Endodermal cell (in vitro differentiated cells): ENCODE data around the gene CDK5RAP2. TPM values are rescaled to one million over a fixed set of nuclear protein-coding genes. Genes with fewer than 3 reads are reported as not detected.
"Not testable (repeated sequence)": the region's sequence is repeated elsewhere in the genome, so short reads cannot be mapped to it uniquely, and the experiment has no call there.

ENCODE experiments used
- DNase-seq: peaks from one replicate; pipeline ENCODE4 v3.0.0-alpha.2; 2017
- H3K27ac ChIP-seq: 2 replicates; pipeline ENCODE4 v1.5.1; 2013; ENCODE audit warnings: mild to moderate bottlenecking, low read depth, low read length, moderate library complexity
- H3K27me3 ChIP-seq: 2 replicates; pipeline ENCODE4 v1.6.1; 2013; ENCODE audit warnings: mild to moderate bottlenecking, low read length, moderate library complexity; ENCODE audit not compliant: insufficient read depth, control insufficient read depth, poor library complexity, severe bottlenecking
- H3K36me3 ChIP-seq: 2 replicates; pipeline ENCODE4 v1.7.0; 2013; ENCODE audit warnings: mild to moderate bottlenecking, low read length, moderate library complexity; ENCODE audit not compliant: control insufficient read depth, insufficient read depth
- H3K4me1 ChIP-seq: one replicate; pipeline ENCODE4 v1.7.0; 2013; ENCODE audit warnings: low read length; ENCODE audit not compliant: control insufficient read depth, insufficient read depth
- H3K4me3 ChIP-seq: 2 replicates; pipeline ENCODE4 v1.5.1; 2013; ENCODE audit warnings: mild to moderate bottlenecking, low read length, moderate library complexity
- H3K9ac ChIP-seq: 2 replicates; pipeline ENCODE4 v1.6.1; 2013; ENCODE audit warnings: mild to moderate bottlenecking, low read length, moderate library complexity; ENCODE audit not compliant: poor library complexity, severe bottlenecking; ENCODE audit errors: extremely low read depth
- H3K9me3 ChIP-seq: 2 replicates; pipeline ENCODE4 v1.6.1; 2013; ENCODE audit warnings: mild to moderate bottlenecking, low read length, moderate library complexity; ENCODE audit not compliant: control insufficient read depth
- H3K27ac Mint-ChIP-seq: 2 replicates; pipeline ENCODE4 v1.8.0; 2020; ENCODE audit warnings: mixed read lengths
- H3K27me3 Mint-ChIP-seq: 2 replicates; pipeline ENCODE4 v1.8.0; 2021; ENCODE audit warnings: mild to moderate bottlenecking, mixed read lengths; ENCODE audit not compliant: insufficient read depth
- H3K36me3 Mint-ChIP-seq: 2 replicates; pipeline ENCODE4 v1.8.0; 2020; ENCODE audit warnings: low read depth, mixed read lengths
- H3K4me1 Mint-ChIP-seq: 2 replicates; pipeline ENCODE4 v1.8.0; 2020; ENCODE audit warnings: mixed read lengths
- H3K4me3 Mint-ChIP-seq: 2 replicates; pipeline ENCODE4 v1.8.0; 2020; ENCODE audit warnings: mild to moderate bottlenecking, moderate library complexity, mixed read lengths
- H3K9me3 Mint-ChIP-seq: 2 replicates; pipeline ENCODE4 v1.8.0; 2020; ENCODE audit warnings: mild to moderate bottlenecking, mixed read lengths
- CTCF ChIP-seq: fragments of 200-600 bp; sonication (generic); conservative IDR thresholded peaks from 2 replicates; pipeline ENCODE4 v1.5.0; 2021; ENCODE audit warnings: antibody characterized with exemption, mild to moderate bottlenecking
- WGBS, 2 experiments: methylation state at CpG; one replicate each; pipeline versions ENCODE4 v1.1.5 to v1.1.7; 2013; ENCODE audit warnings: missing lambda C conversion rate in 2 of 2, mixed read lengths in 1 of 2; ENCODE audit not compliant: insufficient coverage in 1 of 2, insufficient read length in 1 of 2; 5-methylcytosine and 5-hydroxymethylcytosine counted together
- total RNA-seq, 2 donors: library from RNA; stranded (reverse); fragmentation: NEBNext Ultra II Directional in 1 of 2; extraction: Animal tissue kit (Norgen Biotek cat#: 25700) in 1 of 2; gene quantifications; 2 replicates in 1 of 2; 3 replicates in 1 of 2; pipeline ENCODE4 v1.2.1, GENCODE V29; 2021

The CDK5RAP2 gene
- total RNA-seq, 2 donors from 2014 or later: 68.2 to 92.0 TPM

- H3K27ac Mint-ChIP-seq: no peak overlapping the region
- no peaks in the 10 kb centered on the region for H3K4me1 Mint-ChIP-seq
Observed at GRCh38 chr9:120557205-120557604, 22.8 kb downstream of the CDK5RAP2 start.

GRCh38 chr9:120556775-120557174 is 23.2 kb downstream of the CDK5RAP2 start:
- Mint-ChIP-seq H3K27ac (no peak overlapping the region), H3K36me3 (peaks cover 44% of the 10 kb centered on the region), H3K27me3 (no peaks in the 10 kb centered on the region), H3K4me3 (no peak overlapping the region), H3K4me1 (no peaks in the 10 kb centered on the region), H3K9me3 (no peaks in the 10 kb centered on the region)
- Histone ChIP-seq H3K4me3 (no peak overlapping the region), H3K27ac (no peak overlapping the region), H3K4me1 (no peaks in the 10 kb centered on the region), H3K36me3 (peaks cover 24% of the 10 kb centered on the region), H3K9me3 (no peaks in the 10 kb centered on the region), H3K27me3 (no peaks in the 10 kb centered on the region), H3K9ac (no peak overlapping the region)
- 99% methylated on average over 3 of the region's 3 CpGs; no CpG with 5 or more reads in 1 of the 2 experiments for WGBS, 2 experiments
- TF ChIP-seq CTCF: no peak
- no peak for DNase-seq

More at GRCh38 chr9:120557205-120557604, 22.8 kb downstream of the CDK5RAP2 start:
- no peaks in the 10 kb centered on the region for H3K27me3 ChIP-seq
- DNase-seq: no peak
- Mint-ChIP-seq H3K4me3 (no peak overlapping the region), H3K27me3 (no peaks in the 10 kb centered on the region), H3K36me3 (peaks cover 48% of the 10 kb centered on the region), H3K9me3 (no peaks in the 10 kb centered on the region)
- H3K9me3 ChIP-seq: no peaks in the 10 kb centered on the region
- TF ChIP-seq CTCF: no peak
- H3K9ac ChIP-seq: no peak overlapping the region
- H3K36me3 ChIP-seq: peaks cover 27% of the 10 kb centered on the region
- H3K4me1 ChIP-seq: no peaks in the 10 kb centered on the region
- no peak overlapping the region for H3K4me3 ChIP-seq
- 38 to 42% methylated on average over 2 of the region's 2 CpGs for WGBS, 2 experiments
- H3K27ac ChIP-seq: no peak overlapping the region

GRCh38 chr9:120555839-120556238 is 24.1 kb downstream of the CDK5RAP2 start:
- H3K9ac ChIP-seq: no peak overlapping the region
- H3K27ac ChIP-seq: no peak overlapping the region
- no peaks in the 10 kb centered on the region for H3K4me1 Mint-ChIP-seq
- peaks cover 47% of the 10 kb centered on the region for H3K36me3 Mint-ChIP-seq
- DNase-seq: no peak
- H3K4me3 Mint-ChIP-seq: no peak overlapping the region
- H3K27me3 ChIP-seq: no peaks in the 10 kb centered on the region
- H3K4me1 ChIP-seq: no peaks in the 10 kb centered on the region
- WGBS, 2 experiments: 100% methylated on average over 2 of the region's 4 CpGs
- no peaks in the 10 kb centered on the region for H3K27me3 Mint-ChIP-seq
- H3K27ac Mint-ChIP-seq: no peak overlapping the region
- no peaks in the 10 kb centered on the region for H3K9me3 Mint-ChIP-seq
- no peaks in the 10 kb centered on the region for H3K9me3 ChIP-seq
- H3K4me3 ChIP-seq: no peak overlapping the region
- no peak for TF ChIP-seq CTCF
- H3K36me3 ChIP-seq: peaks cover 25% of the 10 kb centered on the region

GRCh38 chr9:120552210-120552704 is 27.7 kb downstream of the CDK5RAP2 start:
- not testable (repeated sequence) for H3K4me3 ChIP-seq, H3K9me3 ChIP-seq, H3K27me3 Mint-ChIP-seq, DNase-seq, H3K9ac ChIP-seq, H3K4me1 ChIP-seq, H3K27ac ChIP-seq, H3K27ac Mint-ChIP-seq, H3K4me1 Mint-ChIP-seq, H3K27me3 ChIP-seq, H3K4me3 Mint-ChIP-seq, H3K9me3 Mint-ChIP-seq
- 100% methylated on average over 2 of the region's 7 CpGs; no CpG with 5 or more reads in 1 of the 2 experiments for WGBS, 2 experiments
- H3K36me3 Mint-ChIP-seq: peaks cover 54% of the 10 kb centered on the region
- peaks cover 52% of the 10 kb centered on the region for H3K36me3 ChIP-seq
